ENCODE results near the gene VPS52. TPM values are rescaled to one million over a fixed set of nuclear protein-coding genes. Genes with fewer than 3 reads are reported as not detected.
A peak's percentile ranks its signal among the peaks of the same experiment; 100 is the strongest.

The VPS52 gene
- total and polyA plus RNA-seq, 9 of the 15 experiments (the other 6 are each of a cell fraction or from before 2014, with no cell fraction given), result 24.4 to 103 (median 40.2) TPM

DNA sequence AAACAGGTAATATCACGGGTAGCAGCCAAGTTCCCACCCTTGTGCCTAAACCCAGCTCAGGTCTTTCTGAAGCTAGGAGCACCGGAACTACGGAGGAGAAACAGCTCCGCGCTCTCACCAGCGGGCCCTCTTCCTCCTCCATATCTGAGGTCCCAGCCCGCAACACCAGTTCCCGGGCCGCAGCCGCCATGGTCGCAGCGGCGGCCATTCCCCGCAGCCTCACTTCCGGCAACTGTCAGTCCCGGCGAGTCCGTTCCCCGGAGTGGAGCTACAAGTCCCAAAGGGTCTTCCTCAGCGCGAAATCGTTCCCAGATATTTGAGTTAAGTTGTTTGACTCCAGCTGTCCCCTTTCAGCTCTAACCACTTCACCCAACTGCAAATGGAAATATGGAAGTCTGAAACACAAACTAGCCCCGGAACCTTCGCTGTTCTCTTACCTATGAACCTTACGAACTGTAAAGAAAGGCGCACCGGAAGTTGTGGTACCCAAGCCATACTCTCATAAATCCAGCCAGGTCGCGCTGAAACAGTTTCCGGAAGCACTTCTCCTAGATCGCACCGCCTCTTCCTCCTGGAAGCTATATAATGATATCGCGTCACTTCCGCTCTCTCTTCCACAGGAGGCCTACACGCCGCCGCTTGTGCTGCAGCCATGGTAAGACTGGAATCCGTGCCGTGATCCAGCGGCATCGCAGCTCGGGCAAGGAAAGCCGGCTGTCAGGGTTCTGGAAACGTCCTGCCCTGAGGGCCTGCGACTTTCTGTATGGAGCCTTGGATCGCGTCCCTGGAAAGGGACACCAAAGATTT is at the start of gene VPS52, which contains the start of gene RPS18 (continued):
- TF ChIP-seq ZNF75A (CRISPR knock-in tag; IDR thresholded peaks at IDR 0.05) (0 out of 2 replicates have a peak, but pooled peaks have one; percentile 39), CBFB (CRISPR knock-in tag; IDR thresholded peaks at IDR 0.05) (peak; percentile 57; the same call in 1 of the 2 replicates), SRSF1 (IDR thresholded peaks at IDR 0.05; ENCODE audit: low read depth, low read length) (no peak), DPF2 (IDR thresholded peaks at IDR 0.05) (0 out of 2 replicates have a peak, but pooled peaks have one; percentile 52), FOXJ3 (CRISPR knock-in tag; IDR thresholded peaks at IDR 0.05) (no peak), RBM17 (IDR thresholded peaks at IDR 0.05; ENCODE audit: borderline replicate concordance, low read depth, low read length) (no peak), LCOR (CRISPR knock-in tag; IDR thresholded peaks at IDR 0.05) (peak; percentile 74; the same call in 1 of the 2 replicates), ADNP (tag; IDR thresholded peaks at IDR 0.05) (no peak), SREBF1 (IDR thresholded peaks at IDR 0.05; ENCODE audit: borderline replicate concordance, low read depth, low read length) (no peak; the same call in 1 of the 2 replicates), ZNF644 (tag; IDR thresholded peaks at IDR 0.05; ENCODE audit: low read depth) (peak; percentile 90; the same call in 1 of the 2 replicates), ZNF778 (CRISPR knock-in tag; IDR thresholded peaks at IDR 0.05) (no peak), CREBBP (IDR thresholded peaks at IDR 0.05; ENCODE audit: low read depth, low read length) (no peak), PRMT5 (CRISPR knock-in tag; IDR thresholded peaks at IDR 0.05) (no peak), BRCA1 (IDR thresholded peaks at IDR 0.05) (no peak), BRCA1 (CRISPR knock-in tag; IDR thresholded peaks at IDR 0.05) (no peak), ZNF41 (CRISPR knock-in tag; conservative IDR thresholded peaks at IDR 0.05) (0 out of 2 replicates have a peak, but pooled peaks have one; percentile 11), KDM1A (IDR thresholded peaks at IDR 0.05) (no peak), ZNF830 (CRISPR knock-in tag; IDR thresholded peaks at IDR 0.05) (peak; percentile 17; the same call in 1 of the 2 replicates), EP400 (IDR thresholded peaks at IDR 0.05) (peak; percentile 100), HMG20A (CRISPR knock-in tag; conservative IDR thresholded peaks at IDR 0.05) (peak; percentile 69; the same call in 1 of the 2 replicates)
- TF ChIP-seq, protein P1, sequence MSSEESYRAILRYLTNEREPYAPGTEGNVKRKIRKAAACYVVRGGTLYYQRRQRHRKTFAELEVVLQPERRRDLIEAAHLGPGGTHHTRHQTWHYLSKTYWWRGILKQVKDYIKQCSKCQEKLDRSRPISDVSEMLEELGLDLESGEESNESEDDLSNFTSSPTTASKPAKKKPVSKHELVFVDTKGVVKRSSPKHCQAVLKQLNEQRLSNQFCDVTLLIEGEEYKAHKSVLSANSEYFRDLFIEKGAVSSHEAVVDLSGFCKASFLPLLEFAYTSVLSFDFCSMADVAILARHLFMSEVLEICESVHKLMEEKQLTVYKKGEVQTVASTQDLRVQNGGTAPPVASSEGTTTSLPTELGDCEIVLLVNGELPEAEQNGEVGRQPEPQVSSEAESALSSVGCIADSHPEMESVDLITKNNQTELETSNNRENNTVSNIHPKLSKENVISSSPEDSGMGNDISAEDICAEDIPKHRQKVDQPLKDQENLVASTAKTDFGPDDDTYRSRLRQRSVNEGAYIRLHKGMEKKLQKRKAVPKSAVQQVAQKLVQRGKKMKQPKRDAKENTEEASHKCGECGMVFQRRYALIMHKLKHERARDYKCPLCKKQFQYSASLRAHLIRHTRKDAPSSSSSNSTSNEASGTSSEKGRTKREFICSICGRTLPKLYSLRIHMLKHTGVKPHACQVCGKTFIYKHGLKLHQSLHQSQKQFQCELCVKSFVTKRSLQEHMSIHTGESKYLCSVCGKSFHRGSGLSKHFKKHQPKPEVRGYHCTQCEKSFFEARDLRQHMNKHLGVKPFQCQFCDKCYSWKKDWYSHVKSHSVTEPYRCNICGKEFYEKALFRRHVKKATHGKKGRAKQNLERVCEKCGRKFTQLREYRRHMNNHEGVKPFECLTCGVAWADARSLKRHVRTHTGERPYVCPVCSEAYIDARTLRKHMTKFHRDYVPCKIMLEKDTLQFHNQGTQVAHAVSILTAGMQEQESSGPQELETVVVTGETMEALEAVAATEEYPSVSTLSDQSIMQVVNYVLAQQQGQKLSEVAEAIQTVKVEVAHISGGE (CRISPR knock-in tag; IDR thresholded peaks at IDR 0.05), result peak; percentile 98 to 99 (median 99)
- TF ChIP-seq, protein P2, sequence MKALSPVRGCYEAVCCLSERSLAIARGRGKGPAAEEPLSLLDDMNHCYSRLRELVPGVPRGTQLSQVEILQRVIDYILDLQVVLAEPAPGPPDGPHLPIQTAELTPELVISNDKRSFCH (CRISPR knock-in tag; IDR thresholded peaks at IDR 0.05), result no peak
- TF ChIP-seq, protein P2 (tag; IDR thresholded peaks at IDR 0.05), result peak; percentile 80
- TF ChIP-seq, protein P3, sequence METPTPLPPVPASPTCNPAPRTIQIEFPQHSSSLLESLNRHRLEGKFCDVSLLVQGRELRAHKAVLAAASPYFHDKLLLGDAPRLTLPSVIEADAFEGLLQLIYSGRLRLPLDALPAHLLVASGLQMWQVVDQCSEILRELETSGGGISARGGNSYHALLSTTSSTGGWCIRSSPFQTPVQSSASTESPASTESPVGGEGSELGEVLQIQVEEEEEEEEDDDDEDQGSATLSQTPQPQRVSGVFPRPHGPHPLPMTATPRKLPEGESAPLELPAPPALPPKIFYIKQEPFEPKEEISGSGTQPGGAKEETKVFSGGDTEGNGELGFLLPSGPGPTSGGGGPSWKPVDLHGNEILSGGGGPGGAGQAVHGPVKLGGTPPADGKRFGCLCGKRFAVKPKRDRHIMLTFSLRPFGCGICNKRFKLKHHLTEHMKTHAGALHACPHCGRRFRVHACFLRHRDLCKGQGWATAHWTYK (CRISPR knock-in tag; IDR thresholded peaks at IDR 0.05), result peak; percentile 72
